SU-DHL-6 (cell line): ENCODE data around the gene RPA3.

Experiments used
- CTCF ChIP-seq: fragments of 200-600 bp; sonication (generic); IDR thresholded peaks from one replicate; pipeline ENCODE4 v1.5.1; 2017; ENCODE audit warnings: antibody characterized with exemption, mild to moderate bottlenecking, low read length, moderate library complexity; ENCODE audit not compliant: insufficient read depth, poor library complexity, severe bottlenecking
- EZH2phosphoT487 ChIP-seq: fragments of 200-600 bp; sonication (generic), shearing (Covaris generic); conservative IDR thresholded peaks from 2 replicates; pipeline ENCODE4 v1.6.1; 2018; ENCODE audit warnings: mild to moderate bottlenecking, antibody characterized with exemption, low read length, moderate library complexity, mixed read lengths

GRCh38 chr7:7706101-7706511, 12.3 kb downstream of the RPA3 start:
- no peak for TF ChIP-seq CTCF
- TF ChIP-seq EZH2phosphoT487 = no peak
